Fibroblast of lung (primary cell): ENCODE results near the gene EMID1.

Experiments
- EZH2 ChIP-seq: IDR thresholded peaks from 2 replicates; pipeline ENCODE4 v1.5.1; 2012; ENCODE audit warnings: low read length, control low read depth, mild to moderate bottlenecking; ENCODE audit errors: missing control alignments
- TF ChIP-seq, protein P1 (sequence below), 2 donors: IDR thresholded peaks in 1 of 2; conservative IDR thresholded peaks in 1 of 2; 1 replicate in 1 of 2; 2 replicates in 1 of 2; pipeline ENCODE4 v1.5.1; 2011 to 2012; ENCODE audit warnings: low read length in 2 of 2, control low read depth in 1 of 2, inconsistent platforms in 1 of 2, low read depth in 1 of 2, mild to moderate bottlenecking in 1 of 2

DNA sequence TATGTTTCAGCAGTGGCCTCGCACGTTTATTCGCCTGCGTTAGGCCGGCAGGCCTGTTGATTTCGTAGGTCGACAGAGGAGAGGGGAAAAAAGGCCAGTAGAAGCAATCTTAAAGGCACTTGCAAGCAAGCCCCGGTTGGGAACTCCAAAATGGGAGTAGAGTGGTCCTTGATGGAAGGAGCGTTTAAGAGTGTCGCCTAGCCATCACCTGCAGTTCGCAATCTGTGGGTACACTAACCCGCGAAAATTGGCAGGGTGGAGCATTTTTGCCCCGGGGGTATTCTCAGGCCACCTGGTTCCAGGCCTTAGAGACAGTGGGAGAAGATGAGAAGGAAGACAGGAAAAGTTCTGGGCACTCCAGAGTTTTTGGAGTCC is 63.5 kb downstream of the EMID1 start:
- TF ChIP-seq EZH2 = no peak
- TF ChIP-seq, protein P1, sequence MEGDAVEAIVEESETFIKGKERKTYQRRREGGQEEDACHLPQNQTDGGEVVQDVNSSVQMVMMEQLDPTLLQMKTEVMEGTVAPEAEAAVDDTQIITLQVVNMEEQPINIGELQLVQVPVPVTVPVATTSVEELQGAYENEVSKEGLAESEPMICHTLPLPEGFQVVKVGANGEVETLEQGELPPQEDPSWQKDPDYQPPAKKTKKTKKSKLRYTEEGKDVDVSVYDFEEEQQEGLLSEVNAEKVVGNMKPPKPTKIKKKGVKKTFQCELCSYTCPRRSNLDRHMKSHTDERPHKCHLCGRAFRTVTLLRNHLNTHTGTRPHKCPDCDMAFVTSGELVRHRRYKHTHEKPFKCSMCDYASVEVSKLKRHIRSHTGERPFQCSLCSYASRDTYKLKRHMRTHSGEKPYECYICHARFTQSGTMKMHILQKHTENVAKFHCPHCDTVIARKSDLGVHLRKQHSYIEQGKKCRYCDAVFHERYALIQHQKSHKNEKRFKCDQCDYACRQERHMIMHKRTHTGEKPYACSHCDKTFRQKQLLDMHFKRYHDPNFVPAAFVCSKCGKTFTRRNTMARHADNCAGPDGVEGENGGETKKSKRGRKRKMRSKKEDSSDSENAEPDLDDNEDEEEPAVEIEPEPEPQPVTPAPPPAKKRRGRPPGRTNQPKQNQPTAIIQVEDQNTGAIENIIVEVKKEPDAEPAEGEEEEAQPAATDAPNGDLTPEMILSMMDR (conservative IDR thresholded peaks at IDR 0.05 in 1 of 2, IDR thresholded peaks at IDR 0.05 in 1 of 2; ENCODE audit: low read depth in 1 of 2, low read length in 2 of 2) = no peak
